GM19372 (cell line): Measurements from ENCODE around the gene ST7L.

Source experiments
- ATAC-seq: cut with Tn5 transposase; IDR thresholded peaks from one replicate; pipeline ENCODE4 v1.9.1; 2021; ENCODE audit warnings: mild to moderate bottlenecking, low read depth, moderate library complexity; ENCODE audit not compliant: unreplicated experiment

Gene ST7L

GRCh38 chr1:112619518-112620376, 806 bp upstream of the ST7L start, which contains the start of gene CAPZA1:
TSS of gene CAPZA1 (plus strand) at chr1:112619832. CDS start at chr1:112619845, 13 bp downstream.
- peak; percentile 80 for ATAC-seq

- no peak for ATAC-seq
These were observed 724 bp downstream of the ST7L start for GRCh38 chr1:112618114-112618720.

GRCh38 chr1:112614460-112615065, 4.4 kb downstream of the ST7L start:
- ATAC-seq: no peak

- ATAC-seq: no peak
These were observed 13.2 kb downstream of the ST7L start for GRCh38 chr1:112605633-112606327.

- ATAC-seq: no peak
These were observed 15.4 kb downstream of the ST7L start for GRCh38 chr1:112603541-112603940.

- no peak for ATAC-seq
These were observed 15.9 kb downstream of the ST7L start for GRCh38 chr1:112603012-112603411.

- ATAC-seq: no peak
These were observed 19.5 kb downstream of the ST7L start for GRCh38 chr1:112599477-112599876.

GRCh38 chr1:112594208-112594876, 24.6 kb downstream of the ST7L start:
- ATAC-seq: no peak

GRCh38 chr1:112589766-112590165, 29.2 kb downstream of the ST7L start:
- no peak for ATAC-seq

- no peak for ATAC-seq
These were observed 35.6 kb downstream of the ST7L start for GRCh38 chr1:112583366-112583765.

GRCh38 chr1:112581586-112582192, 37.3 kb downstream of the ST7L start:
- ATAC-seq: no peak

- no peak for ATAC-seq
These were observed 39.0 kb downstream of the ST7L start for GRCh38 chr1:112579801-112580510.

GRCh38 chr1:112576240-112576639, 42.7 kb downstream of the ST7L start:
- no peak for ATAC-seq

GRCh38 chr1:112575154-112575804, 43.7 kb downstream of the ST7L start:
- no peak for ATAC-seq

- ATAC-seq: no peak
These were observed 53.1 kb downstream of the ST7L start for GRCh38 chr1:112565800-112566199.

GRCh38 chr1:112564081-112564480, 54.9 kb downstream of the ST7L start:
- no peak for ATAC-seq

GRCh38 chr1:112563341-112563740, 55.6 kb downstream of the ST7L start:
- ATAC-seq: no peak

GRCh38 chr1:112558634-112559033, 60.3 kb downstream of the ST7L start:
- ATAC-seq: no peak

GRCh38 chr1:112557385-112557784, 61.6 kb downstream of the ST7L start:
- no peak for ATAC-seq
